Fibroblast of skin of right quadriceps (primary cell): ENCODE data around the gene MSX1.
"Not testable (repeated sequence)": the region's sequence is repeated elsewhere in the genome, so short reads cannot be mapped to it uniquely, and the experiment has no call there.

Source experiments
- DNase-seq: peaks from one replicate; pipeline ENCODE4 v3.0.0-alpha.2; 2013

Gene MSX1

GRCh38 chr4:4859325-4859798 is at the start of gene MSX1:
Gene MSX1 (plus strand): TSS chr4:4859665. CDS start chr4:4859900, 235 bp downstream.
- peak; percentile 89 for DNase-seq

DNA sequence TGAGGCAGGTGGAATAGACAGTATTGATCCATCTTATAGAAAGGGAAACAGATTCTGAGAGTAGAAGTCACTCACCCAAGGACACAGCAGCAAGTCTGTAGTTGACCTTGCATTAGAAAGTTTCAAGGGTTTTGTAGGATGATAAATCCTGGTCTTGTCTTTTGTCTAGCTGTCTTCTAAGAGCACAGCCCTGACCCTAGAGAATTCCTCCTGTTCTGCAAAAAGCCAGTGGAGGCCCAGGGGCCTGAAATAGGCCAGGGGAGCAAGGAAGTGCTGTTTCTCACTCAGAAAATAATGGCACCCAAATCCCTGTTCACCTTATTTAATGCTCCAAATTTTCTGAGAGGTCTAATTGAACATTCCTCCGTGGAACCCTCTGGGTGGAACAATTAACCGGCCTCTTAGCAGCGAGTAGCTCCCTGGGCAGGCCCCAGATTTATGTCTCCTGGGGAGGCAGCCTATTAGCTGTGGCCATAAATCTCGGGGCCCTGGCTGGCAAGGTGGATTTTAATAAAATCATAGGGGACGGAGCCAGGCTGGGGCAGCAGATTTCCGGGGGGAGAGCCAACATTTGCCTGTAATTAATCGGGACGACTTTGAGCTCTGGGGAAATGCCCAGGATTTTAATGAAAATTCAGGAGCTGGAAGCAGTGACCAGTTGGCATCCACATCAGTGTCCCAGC is 49.2 kb upstream of the MSX1 start:
- no peak for DNase-seq

DNA sequence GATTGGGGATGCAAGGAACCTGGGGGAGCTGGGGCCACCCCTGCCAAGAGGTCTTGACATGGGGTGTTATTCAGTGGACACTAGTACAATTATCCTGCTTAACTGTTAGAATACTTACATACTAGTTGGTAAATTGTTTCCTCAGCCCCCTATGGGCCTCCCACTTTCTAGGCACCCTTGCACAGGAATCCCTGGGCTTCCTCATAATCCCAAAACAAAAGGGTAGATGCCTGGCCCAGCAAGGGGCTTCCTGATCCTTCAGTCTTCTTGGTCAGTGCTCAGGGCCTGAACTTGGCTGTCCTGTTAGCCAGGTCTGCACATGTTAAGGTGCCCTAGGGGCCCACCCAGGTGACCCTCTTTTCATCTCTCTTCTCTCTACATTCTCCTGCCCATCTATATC is 48.7 kb upstream of the MSX1 start:
- DNase-seq, result no peak

DNA sequence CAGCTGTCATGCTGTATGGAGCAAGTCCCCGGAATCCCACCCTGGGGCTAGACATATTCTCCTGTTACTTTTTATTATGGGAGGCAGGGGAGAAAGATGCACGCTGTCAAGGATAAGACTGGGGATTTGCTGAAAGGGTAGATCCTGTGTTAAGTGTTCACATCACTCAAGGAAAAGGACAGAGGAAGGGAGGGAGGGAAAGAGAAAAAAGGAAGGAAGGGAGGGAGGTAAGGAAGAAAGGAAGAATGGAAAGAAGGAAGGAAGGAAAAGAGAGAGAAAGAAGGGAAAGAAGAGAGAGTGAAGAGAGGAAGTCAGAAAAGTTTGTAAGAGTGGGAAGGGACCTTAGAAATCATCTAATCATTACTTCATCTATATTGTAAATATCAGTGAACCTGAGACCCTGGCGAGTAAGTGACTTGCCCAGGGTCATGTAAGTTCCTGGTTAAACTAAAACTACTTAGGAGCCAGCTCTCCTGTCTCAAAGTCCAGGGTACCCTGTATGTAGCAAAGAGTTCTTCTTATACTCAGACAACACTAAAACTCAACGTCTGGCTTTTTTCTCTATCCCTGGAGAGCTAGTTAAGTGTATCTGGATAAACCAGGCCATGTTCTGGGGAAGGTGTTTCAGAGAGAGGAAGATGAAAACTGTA is 47.2 kb upstream of the MSX1 start:
- DNase-seq, result no peak

GRCh38 chr4:4818415-4819212 is 40.9 kb upstream of the MSX1 start:
- DNase-seq, result no peak

- no peak for DNase-seq
These were observed 40.3 kb upstream of the MSX1 start for GRCh38 chr4:4819213-4819606.

DNA sequence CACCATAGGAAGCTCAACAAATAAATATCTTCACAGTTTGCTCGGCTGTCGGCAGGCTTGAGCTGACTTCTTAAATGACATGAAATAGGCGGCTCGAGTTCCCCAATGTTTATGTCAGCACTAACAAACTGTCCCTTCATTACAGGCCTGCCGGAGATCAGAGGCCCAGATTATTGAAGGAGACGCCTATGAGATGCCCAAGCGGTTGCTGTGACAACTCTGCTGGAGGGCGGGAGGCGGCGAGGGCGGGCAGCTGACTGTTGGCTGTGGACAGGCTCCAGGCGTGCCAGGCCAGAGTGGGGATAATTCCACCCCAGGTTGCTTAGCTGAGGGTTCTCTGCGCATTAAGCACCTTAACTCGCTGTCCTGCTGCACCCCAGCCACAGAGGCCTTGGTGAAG is 39.2 kb upstream of the MSX1 start:
- no peak for DNase-seq

GRCh38 chr4:4820739-4821138 is 38.7 kb upstream of the MSX1 start:
- no peak for DNase-seq

- DNase-seq, result no peak
These were observed 37.9 kb upstream of the MSX1 start for GRCh38 chr4:4821577-4821976.

DNA sequence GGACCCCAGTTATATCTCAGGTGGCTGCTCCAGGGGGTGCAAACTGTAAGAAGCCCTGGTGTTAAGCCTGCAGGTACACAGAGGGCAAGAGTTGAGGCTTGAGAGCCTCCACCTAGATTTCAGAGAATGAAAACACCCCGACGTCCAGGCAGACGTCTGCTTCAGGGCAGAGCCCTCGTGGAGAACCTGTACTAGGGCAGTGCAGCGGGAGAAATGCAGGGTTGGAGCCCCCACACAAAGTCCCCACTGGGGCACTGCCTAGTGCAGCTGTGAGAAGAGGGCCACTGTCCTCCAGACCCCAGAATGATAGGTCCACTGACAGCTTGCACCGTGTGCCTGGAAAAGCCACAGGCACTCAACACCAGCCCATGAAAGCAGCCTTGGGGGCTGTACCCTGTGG is 37.2 kb upstream of the MSX1 start:
- DNase-seq, result not testable (repeated sequence)

DNA sequence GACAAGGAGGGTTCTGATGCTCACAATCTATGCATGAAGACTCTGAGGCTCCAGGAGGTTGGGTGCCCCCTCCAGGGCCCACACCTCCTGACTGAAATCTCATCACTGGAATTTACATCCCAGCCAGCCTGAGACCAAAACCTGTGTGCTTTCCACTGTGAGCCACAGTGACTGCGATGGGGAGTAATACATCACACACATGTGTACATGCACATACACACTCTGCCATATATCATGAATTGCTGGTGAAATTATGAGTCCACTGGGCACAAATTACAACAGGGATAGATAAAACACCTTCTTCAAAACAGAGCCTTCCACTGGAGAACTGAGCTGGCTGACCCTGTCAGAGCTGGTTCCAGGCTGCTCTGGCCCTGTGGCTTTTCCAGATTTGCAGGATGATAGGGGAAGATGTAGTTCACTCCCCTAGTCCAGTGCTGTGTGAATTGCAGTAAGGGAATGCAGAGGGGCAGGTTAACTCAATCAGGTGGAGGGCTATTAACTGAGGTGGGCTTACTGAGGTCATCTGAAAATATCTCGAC is 35.8 kb upstream of the MSX1 start:
- DNase-seq, result no peak

DNA sequence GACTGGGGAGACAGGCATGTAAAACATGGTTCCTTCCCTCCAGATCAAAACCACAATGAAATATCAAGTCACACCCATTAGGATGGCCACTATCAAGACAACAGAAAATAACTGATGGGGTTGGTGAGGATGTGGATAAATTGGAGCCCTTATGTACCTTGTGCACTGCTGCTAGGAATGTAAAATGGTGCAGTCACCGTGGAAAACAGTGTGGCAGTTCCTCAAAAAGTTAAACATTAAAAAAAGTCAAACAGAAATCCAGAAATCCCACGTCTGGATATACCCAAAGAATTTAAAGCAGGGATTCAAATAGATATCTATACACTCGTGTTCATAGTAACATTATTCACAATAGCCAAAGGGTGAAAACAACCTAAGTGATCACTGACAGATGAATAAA is 35.2 kb upstream of the MSX1 start:
- DNase-seq, result no peak

GRCh38 chr4:4825431-4825830 is 34.0 kb upstream of the MSX1 start:
- DNase-seq, result no peak

DNA sequence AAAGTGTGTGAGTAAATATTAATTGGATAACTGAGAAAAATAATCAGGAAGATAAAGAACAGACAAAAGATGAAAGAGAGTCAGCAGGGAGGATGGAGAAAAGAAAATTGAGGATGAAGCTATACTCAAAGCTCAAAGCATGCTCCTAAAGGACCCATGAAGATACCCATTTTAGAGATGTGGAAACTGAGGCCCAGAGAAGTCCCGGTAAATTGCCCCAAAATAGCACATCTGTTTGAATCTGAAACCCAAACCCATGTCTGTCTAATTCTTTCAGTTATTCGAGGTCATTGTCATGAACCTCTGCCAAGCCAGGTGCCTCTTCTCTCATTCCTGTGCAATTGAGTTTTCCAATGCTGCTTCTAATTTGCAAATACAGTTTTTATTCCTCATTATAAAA is 29.6 kb upstream of the MSX1 start:
- DNase-seq, result no peak

- no peak for DNase-seq
These were observed 28.2 kb upstream of the MSX1 start for GRCh38 chr4:4831266-4831665.

DNA sequence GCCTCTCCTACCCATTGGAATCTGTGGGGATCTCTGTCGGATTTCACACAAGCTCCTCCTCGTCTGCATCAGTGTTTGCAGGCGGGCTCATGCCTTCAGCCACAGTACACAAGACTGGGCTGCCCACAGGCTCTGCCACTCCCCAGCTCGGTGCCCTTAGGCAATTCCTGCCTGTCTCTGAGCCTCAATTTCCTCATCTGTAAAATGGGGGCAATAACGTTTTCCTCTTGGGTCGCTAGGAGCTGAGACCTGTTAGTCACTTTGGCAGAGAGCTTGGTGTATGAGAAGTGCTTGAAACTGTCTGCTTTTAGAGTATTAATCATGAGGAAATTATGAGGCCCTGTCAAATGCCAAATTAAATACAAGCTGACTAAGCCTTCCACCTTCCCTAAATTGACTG is 27.6 kb upstream of the MSX1 start:
- no peak for DNase-seq

DNA sequence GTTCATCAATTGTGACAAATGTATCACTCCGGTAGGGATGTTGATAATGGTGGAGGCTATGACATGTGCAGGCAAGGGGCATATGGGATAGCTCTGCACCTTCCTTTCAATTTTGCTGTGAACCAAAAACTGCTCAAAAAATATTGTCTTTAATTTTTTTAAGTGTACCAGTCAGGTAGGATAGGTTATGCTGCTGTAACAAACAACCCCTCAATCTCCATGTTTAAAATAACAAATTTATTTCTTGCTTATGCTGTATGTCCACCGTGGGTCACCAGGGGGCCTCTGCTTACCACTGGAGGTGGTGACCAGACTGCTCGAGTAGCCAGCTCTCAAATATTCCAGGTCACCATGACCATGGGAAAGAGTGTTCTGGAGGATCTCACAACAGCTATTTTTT is 23.4 kb upstream of the MSX1 start:
- DNase-seq, result no peak

DNA sequence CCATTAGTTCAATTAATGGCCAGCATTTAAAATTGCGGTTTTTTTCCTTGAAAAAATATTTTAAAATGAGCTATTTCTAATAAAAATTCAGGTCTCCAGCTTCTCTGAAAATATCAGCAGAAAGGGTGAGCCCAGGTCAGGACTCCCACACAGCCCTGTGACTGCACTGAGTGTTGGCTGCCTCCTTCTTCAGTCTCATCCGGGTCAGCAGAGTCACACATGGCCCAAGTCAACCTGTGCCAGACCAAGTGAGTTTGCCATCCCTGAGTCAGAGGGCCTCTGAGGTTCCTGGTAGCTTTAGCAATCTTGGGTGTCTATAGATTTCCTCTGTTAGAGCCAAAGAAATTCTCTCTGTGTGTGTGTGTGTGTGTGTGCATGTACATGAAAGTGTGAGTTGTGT is 22.1 kb upstream of the MSX1 start:
- DNase-seq, result no peak

GRCh38 chr4:4838051-4838935 is 21.2 kb upstream of the MSX1 start:
- peak; percentile 61 for DNase-seq

DNA sequence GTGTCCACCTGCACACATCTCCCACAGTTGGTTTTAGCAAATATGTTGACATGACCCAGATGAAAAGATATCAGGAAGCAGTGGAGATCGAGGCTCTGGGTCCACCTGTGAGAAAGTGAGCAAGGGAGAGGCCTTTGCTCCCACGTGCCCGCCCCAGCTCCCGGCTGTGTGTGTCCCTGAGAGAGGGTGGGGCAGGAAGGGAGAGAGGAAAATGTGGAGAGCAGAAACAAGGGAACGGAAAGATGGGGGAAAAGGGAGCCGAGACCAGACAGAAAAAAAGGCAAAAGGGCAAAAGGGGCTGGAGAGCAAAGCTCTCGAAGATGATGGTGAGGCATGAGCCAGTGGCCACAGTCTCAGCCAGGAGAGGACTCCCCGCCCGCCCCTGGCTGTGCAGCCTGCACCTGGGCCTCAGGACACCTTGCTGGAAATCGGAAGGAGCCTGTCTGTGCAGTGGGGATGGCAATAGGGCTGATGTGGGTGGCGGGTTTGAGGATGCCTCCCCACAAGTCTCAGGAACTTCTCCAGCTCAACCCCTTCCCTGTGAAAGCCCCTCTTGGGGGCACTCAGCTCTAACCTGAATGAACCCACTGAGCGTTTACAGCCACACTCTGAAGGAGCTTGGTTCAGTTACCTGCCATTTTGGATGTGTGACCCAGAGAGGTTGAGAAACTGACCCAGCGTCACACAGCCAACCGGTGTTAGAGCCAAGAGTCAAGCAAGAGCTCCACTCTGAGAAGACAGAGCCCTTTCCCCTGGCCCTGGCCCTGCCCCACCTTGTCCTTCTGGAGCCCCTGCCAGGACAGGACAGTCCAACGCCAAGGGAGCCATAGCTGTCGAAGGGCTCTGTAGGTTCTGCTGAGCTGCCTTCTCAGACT is 20.3 kb upstream of the MSX1 start:
- DNase-seq, result no peak

GRCh38 chr4:4840351-4840750 is 19.1 kb upstream of the MSX1 start:
- DNase-seq, result no peak

DNA sequence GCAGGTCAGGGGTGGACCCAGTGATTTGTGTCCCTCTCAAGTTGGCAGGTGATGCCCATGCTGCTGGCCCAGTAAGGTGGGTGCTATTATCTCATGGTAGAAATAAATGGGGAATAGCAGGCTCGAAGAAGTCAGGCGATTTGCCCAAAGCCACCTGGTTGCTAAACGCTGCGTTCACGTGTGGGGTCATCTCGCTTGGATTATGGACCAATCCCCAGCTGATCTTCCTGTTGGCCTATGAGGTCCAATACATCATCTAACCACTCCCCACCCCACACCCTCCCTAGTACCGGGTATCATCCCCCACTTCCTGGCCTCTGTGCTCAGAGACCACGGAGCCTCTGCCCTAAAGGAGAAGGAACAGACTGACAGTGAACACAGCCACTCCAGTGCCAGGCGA is 18.3 kb upstream of the MSX1 start:
- DNase-seq, result no peak
